CMK (cell line): ENCODE measurements around the gene MRAP.

Experiments
- DNase-seq: peaks from one replicate; pipeline ENCODE4 v3.0.0-alpha.2; 2010; ENCODE audit warnings: low read depth

Gene MRAP

DNA sequence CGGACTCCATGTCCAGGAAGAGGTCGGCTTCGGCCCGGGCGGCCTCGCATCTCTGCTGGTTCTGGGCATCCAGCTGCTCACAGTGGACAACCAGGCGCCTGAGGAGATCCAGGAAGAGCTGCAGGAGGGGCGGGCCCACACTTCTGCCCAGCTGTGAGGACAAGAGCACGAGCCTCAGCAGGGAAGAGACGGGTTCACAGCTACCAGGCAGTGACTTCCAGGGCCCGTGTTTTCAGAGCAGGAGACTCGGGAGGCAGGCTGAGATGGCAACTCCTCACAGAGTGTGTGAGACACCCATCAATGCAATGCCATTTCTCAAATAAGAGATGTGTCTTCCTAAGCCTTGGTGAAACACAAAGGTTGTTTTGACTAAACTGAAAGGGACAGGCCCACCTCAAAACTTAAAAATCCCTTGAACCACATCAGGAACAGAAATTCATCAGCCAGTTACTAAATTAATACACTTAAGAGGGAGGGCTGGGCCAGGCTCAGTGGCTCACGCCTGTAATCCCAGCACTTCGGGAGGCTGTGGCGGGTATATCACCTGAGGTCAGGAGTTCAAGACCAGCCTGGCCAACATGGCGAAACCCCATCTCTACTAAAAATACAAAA is 50.8 kb downstream of the MRAP start:
- DNase-seq: no peak

DNA sequence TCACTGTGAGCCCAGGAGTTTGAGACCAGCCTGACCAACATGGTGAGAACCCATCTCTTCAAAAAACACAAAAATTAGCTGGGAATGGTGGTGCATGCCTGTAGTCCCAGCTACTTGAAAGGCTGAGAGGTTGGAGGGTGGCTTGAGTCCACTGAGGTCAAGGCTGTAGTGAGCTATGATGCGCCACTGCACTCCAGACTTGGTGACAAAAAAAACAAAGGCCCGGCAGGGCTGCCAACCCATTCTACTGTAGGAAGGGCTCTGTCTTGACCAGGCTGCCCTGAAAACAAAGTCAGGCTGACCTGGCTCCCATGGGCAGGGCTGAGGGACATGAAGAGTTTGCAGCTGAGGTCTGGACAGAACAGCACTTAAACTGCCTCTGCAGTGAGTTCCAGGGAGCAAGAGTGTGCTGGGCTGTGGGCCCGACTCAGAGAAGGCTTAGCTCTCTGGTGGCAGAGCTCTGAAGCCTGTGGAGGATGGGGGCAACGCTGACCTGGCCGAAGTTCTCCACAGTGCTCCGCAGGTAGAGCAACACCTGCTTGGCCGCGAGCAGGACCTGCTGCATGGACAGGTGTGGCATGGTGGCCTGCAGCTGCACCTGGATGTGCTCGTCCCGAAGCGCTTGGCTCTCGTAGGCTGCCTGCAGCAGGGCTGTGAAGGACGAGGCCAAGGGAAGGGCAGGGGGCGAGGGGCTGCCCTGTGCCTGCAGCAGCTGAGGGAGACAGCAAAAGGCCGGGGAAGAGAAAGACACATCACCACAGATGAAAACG is 51.7 kb downstream of the MRAP start:
- no peak for DNase-seq

DNA sequence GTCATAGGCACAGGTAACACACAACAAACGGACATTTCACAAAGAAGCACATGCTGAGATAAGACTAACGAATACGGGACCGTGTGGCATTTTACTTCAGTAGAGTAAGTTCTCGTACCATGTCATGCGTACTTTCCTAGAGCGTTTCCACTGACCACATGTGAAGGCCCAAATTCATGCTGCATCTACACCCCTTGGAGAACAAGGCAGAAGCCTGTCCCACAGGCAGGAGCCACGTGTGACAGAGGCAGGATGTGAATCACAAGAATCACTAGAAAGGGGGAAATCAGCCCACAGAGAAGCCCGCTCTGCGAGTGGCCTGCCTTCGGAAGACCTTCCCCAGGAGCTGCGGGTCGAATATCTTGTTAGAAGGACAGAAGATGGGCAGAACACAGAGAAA is 52.3 kb downstream of the MRAP start:
- no peak for DNase-seq

DNA sequence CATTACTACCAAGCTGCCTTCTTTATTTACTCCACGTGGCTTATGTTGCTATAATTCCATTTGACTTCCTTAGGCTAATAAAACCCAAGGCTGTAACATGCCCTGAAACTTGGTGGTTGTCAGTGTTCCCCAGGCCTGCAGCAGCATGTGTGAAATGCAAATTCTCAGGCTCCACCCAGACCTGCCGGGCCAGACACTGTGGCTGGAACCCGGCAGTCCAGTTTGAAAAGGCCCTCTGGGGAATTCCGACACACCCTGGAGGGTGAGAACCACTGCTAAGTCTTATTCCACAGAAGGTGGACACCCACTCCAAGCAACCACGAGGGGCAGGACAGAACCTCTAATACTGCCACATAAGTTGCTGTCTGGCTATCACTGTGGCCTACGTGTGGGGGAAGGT is 52.8 kb downstream of the MRAP start:
- no peak for DNase-seq

DNA sequence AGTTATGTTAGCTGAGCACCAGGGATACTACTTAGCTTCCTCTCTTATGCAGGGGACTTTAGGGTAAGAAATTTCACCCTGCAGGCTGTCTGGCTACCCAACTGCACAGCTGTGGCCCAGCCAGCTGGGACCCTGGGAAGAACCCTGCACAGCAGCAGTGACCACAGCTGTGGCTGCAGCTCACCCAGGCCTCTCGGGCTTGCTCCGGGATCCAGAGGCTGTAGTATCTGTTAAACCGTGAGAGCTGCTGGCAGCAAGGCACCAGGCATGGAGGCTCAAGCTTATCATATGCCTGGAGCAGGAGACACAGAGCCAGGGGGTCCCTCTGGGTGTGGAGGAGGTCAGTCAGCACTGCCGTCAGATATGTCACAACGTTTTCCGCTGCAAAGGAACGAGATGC is 53.9 kb downstream of the MRAP start:
- DNase-seq: no peak

DNA sequence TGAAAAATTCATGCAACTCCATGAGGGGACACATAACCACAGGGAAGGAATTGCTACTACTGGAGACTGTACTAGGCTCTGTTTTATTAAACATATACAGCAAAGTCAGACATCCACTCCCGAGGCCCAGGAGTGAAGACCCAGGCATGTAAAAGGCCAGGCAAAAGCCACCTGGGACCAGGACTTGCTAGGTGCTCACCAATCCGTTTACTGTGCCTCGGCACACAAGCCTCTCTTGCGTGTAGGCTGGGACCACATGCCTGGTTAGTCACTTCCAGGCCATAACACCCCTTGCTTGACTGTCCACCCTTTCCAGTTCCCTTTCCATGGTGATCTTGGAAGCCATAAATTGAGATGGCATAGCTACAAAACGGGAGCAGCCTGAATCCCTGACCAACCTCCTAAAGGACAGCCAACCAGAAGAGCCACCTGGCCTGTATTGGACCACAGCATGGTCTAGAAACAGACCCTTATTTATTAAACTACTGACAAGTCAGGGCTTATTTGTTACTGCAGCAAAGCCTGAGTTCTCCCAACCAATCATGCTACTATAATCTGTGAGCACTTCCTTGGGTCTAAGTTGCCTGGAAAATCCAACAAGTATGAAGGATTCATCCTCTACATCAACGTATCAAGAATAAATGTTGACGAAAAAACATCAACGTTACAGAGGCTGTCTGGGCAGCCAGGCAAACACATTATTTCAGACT is 54.5 kb downstream of the MRAP start:
- no peak for DNase-seq

DNA sequence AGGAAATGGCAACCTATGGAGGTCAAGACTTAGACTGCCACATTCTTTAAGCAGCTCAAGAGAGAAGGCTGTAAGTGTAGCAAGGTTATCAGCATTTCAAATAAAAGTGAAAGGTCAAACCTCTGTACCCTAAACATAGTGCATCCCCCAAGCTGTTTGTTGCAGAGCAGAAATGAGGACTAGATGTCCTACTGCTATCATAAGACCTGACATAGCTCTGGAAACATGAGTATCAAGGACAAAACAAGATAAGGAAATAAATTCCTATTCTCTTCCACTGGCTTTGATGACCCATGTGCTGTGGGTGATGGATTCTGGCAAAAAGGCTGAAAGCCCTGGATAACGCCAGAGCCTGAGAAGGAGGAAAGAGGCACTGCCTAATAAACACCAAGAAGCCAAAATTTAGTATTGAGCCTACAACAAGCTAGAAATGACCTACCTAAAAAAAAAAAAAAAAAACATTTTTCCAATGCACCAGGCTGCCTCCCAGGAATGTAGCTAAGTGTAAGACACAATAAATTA is 58.3 kb downstream of the MRAP start:
- no peak for DNase-seq

DNA sequence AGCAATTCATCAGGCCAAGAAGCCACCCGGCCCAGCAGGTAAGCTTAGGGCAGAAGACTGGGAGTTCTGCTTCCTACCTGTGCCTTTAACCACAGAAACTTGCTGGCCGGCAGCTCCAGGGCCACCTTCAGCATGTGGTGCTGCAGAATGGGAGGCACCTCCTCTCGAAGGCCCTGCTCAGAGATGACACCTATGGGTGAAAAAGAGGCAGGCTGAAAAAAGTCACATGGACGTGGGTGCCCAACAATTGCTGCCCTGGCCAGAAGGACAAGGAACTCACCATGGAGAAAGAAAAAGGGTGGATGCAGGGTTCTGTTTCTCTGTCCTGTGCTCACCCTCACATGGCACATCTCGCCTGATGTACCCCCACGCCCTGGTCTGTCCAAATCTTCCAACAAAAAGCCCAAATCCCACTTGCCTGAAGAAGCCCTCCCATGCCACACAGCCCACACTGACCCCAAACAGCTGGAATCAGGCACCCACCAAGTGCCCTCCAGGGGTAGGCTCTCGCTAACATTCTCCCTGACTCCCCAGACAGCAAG is 61.1 kb downstream of the MRAP start:
- DNase-seq: no peak

DNA sequence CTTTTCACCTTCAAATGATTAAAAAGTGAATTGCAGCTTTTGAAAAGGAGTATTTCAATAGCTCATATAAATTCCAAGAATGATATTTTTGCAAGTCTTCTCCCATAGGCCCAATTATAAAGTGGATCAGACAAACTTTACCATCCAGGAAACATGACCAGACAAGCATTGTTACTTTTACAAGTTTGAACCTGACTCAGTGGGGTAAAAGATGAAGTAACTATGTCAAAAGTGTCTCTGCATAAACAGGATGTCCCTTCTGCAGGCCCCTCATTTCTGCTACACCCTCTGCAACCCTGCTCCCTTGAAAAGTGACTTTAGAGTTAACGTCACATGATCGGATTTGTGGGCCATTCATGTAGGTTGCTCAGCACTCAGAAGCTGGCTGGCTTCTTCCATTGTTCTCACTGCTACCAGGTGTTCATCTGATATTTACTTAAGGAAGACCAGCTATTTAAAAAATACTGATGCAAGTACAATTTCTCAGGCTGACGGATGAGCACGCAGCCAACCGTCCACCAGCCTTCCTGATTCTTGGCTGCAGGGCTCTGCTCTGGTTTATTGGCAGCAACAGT is 61.8 kb downstream of the MRAP start:
- DNase-seq: no peak
